Common myeloid progenitor, CD34-positive (primary cell): ENCODE data around the gene NUDT2. TPM values are rescaled to one million over a fixed set of nuclear protein-coding genes. Genes with fewer than 3 reads are reported as not detected.
"Not testable (repeated sequence)": the region's sequence is repeated elsewhere in the genome, so short reads cannot be mapped to it uniquely, and the experiment has no call there.

ENCODE experiments used
- CTCF ChIA-PET: fragments of 350-600 bp; sonication (Branson Sonifier 250); formaldehyde crosslinking; loops from one replicate; lab custom pipeline; 2021; ENCODE audit warnings: antibody characterized with exemption; lab: Charles Lee
- POLR2A ChIA-PET: fragments of 350-600 bp; sonication (Branson Sonifier 250); formaldehyde crosslinking; loops from one replicate; lab custom pipeline; 2021; ENCODE audit warnings: antibody characterized with exemption; lab: Charles Lee
- DNase-seq, 3 donors: peaks; one replicate each; pipeline versions ENCODE4 v3.0.0 to v3.0.0-alpha.2; 2013
- H3K27ac ChIP-seq, 2 experiments: 1 replicate in 1 of 2; 2 replicates in 1 of 2; pipeline ENCODE4 v1.7.0; 2013; ENCODE audit warnings: inconsistent platforms in 2 of 2, low read length in 2 of 2, mild to moderate bottlenecking in 2 of 2, low read depth in 1 of 2, moderate library complexity in 1 of 2; ENCODE audit not compliant: severe bottlenecking in 2 of 2, insufficient read depth in 1 of 2, poor library complexity in 1 of 2
- H3K27me3 ChIP-seq, 5 experiments: replicated peaks in 2 of 5; 1 replicate in 3 of 5; 2 replicates in 2 of 5; pipeline versions ENCODE4 v1.6.1 to v1.7.0; 2013; ENCODE audit warnings: low read length in 4 of 5, mild to moderate bottlenecking in 2 of 5, moderate library complexity in 2 of 5, inconsistent platforms in 1 of 5; ENCODE audit not compliant: insufficient read depth in 5 of 5, control insufficient read depth in 4 of 5
- H3K36me3 ChIP-seq, 4 experiments: 1 replicate in 2 of 4; 2 replicates in 2 of 4; pipeline versions ENCODE4 v1.6.1 to v1.7.0; 2013; ENCODE audit warnings: low read length in 3 of 4, control low read depth in 1 of 4, mild to moderate bottlenecking in 1 of 4; ENCODE audit not compliant: control insufficient read depth in 4 of 4, insufficient read depth in 4 of 4
- H3K4me1 ChIP-seq, 4 experiments: 1 replicate in 3 of 4; 2 replicates in 1 of 4; pipeline versions ENCODE4 v1.6.1 to v1.7.1; 2013; ENCODE audit warnings: low read length in 3 of 4, mild to moderate bottlenecking in 3 of 4, control low read depth in 1 of 4, inconsistent platforms in 1 of 4, moderate library complexity in 1 of 4; ENCODE audit not compliant: control insufficient read depth in 4 of 4, insufficient read depth in 4 of 4; ENCODE audit errors: control extremely low read depth in 1 of 4
- H3K4me3 ChIP-seq, 7 experiments: 1 replicate in 4 of 7; 2 replicates in 3 of 7; pipeline versions ENCODE4 v1.5.1 to v1.7.0; 2013; ENCODE audit warnings: mild to moderate bottlenecking in 7 of 7, low read length in 6 of 7, moderate library complexity in 6 of 7, inconsistent platforms in 2 of 7, low read depth in 2 of 7, control low read depth in 1 of 7; ENCODE audit not compliant: insufficient read depth in 4 of 7, control insufficient read depth in 1 of 7; ENCODE audit errors: extremely low read depth in 1 of 7
- H3K9me3 ChIP-seq, 5 experiments: 1 replicate in 4 of 5; 2 replicates in 1 of 5; pipeline versions ENCODE4 v1.6.1 to v1.7.1; 2013; ENCODE audit warnings: low read length in 4 of 5, mild to moderate bottlenecking in 2 of 5, inconsistent platforms in 1 of 5, low read depth in 1 of 5, moderate library complexity in 1 of 5; ENCODE audit not compliant: control insufficient read depth in 4 of 5, insufficient read depth in 2 of 5; ENCODE audit errors: control extremely low read depth in 1 of 5
- WGBS: methylation state at CpG from one replicate; pipeline ENCODE4 v1.1.5; 2013; ENCODE audit not compliant: insufficient coverage; 5-methylcytosine and 5-hydroxymethylcytosine counted together
- polyA plus RNA-seq: library from polyadenylated mRNA; unstranded; fragments of 120-200 nt; gene quantifications from one replicate; pipeline ENCODE4 v1.2.1, GENCODE V29; 2013

NUDT2 gene
- 30.8 TPM for polyA plus RNA-seq

DNA sequence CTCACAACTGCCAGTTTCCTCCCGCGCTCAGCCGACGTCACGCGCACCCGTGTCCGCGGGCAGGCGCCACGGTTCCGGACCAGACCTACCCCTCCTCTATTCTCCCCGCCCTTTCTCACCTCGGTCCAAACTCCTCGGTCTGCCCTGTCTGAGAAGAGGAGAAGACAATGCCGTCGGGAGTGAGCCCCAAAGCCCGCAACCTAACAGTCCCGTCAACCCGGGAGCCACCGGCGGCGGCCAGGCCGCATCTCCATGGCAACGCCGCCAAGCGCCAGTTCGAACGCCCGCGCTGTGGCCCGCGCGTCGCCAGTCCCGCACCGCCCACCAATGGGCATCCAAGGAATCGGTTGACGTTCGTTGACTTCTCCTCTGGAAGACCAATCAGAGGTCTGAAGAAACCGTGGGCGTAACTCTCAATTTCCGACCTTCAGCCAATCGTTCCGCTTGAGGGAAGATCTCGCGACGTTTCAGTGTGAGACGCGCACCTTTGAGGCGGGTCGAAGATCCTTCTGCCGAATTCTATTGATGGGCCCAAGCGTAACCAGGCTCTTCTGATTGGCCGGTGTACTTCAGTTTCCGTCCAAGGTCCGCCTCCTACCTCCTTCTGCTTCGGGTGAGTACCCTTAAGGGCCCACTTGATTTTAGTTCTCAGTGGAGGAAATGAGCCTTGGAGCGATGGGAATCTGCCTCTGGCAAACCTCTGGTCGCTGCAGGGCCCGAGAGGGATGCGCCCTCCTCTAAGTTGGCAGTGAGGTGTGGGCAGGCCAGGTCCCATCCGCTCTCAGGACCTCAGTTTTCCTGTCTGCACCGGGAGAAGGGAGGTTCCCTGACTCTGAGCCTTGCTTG lies at the start of gene NUDT2, which contains the start of gene KIF24:
Gene NUDT2 (plus strand): TSS at position 583 of the 846 bp plus-strand sequence. CDS start 9,471 bp downstream, outside the sequence.
Gene KIF24 (minus strand): TSS at position 282 of the 846 bp plus-strand sequence. CDS start 17,922 bp downstream, outside the sequence.
- H3K4me1 ChIP-seq: peaks cover 5 to 29% (median 19%) of the 10 kb centered on the region in 4 experiments
- H3K27me3 ChIP-seq: no peaks in the 10 kb centered on the region
- H3K27ac ChIP-seq: peak within 1 kb of the TSS; percentile 90 to 97
- peak; percentile 100 for DNase-seq
- no peaks in the 10 kb centered on the region for H3K9me3 ChIP-seq
- no peaks in the 10 kb centered on the region for H3K36me3 ChIP-seq
- WGBS: 0% methylated on average over 57 of the region's 64 CpGs
- ChIA-PET POLR2A (no interaction called here), CTCF (interaction anchor here (1.1 to 1.5 kb wide), 2 partner anchors 29 to 51 kb away, joined by 3 to 5 read pairs; no protein-coding TSS in a partner anchor)
- peak within 1 kb of the TSS; percentile 71 to 99 (median 89) for H3K4me3 ChIP-seq

DNA sequence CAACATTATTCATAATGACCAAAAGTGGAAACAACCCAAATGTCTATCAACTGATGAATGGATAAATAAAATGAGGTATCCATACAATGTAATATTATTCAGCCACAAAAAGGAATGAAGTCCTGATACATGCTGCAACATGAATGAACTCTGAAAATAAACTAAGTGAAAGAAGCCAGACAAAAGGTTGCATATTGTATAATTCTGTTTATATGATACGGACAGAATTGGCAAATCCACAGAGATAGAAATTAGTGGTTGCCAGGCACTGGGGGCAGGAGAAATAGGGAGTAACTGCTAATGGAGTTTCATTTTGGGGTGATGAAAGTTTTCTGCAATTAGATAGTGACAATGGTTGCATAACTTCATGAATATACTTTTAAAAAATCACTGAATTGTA lies 47.3 kb upstream of the NUDT2 start:
- no peaks in the 10 kb centered on the region for H3K4me1 ChIP-seq
- no peak overlapping the region for H3K27ac ChIP-seq
- no peak overlapping the region for H3K4me3 ChIP-seq
- no peak for DNase-seq
- no peaks in the 10 kb centered on the region for H3K9me3 ChIP-seq
- H3K27me3 ChIP-seq: no peaks in the 10 kb centered on the region
- WGBS: 92% methylated on average over 1 of the region's 1 CpG
- POLR2A ChIA-PET: no interaction called here
- H3K36me3 ChIP-seq: peaks cover 0 to 27% (median 3%) of the 10 kb centered on the region in 4 experiments
- CTCF ChIA-PET: no interaction called here

DNA sequence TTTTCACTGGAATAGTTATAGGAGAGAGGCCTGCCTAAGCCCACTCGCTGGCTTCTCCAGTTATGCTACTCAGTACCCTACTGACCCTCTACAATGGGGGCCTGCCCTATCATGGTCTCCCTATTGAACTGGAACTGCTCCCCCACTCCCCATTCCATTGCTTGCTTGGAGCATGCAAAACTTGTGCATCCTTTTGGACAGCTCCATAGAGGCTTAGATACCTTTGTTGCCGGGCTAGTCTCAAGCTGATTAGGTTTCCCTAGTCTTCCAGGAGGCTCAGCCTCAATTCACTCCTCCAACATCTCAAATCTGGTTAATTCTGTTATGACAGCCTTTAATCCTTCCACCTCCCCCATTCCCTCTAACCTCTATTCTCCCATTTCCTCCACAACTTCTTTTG lies 40.2 kb upstream of the NUDT2 start:
- ChIA-PET CTCF (interaction anchor here (1.0 kb wide), 1 partner anchor 65 kb away, joined by 3 read pairs; no protein-coding TSS in a partner anchor), POLR2A (no interaction called here)
- Histone ChIP-seq H3K9me3 (no peaks in the 10 kb centered on the region), H3K4me3 (no peak overlapping the region), H3K4me1 (peaks cover 0 to 9% (median 0%) of the 10 kb centered on the region in 4 experiments), H3K27me3 (no peaks in the 10 kb centered on the region), H3K36me3 (peaks cover 0 to 15% (median 2%) of the 10 kb centered on the region in 4 experiments), H3K27ac (no peak overlapping the region)
- no peak for DNase-seq
- WGBS: 100% methylated on average over 2 of the region's 2 CpGs

DNA sequence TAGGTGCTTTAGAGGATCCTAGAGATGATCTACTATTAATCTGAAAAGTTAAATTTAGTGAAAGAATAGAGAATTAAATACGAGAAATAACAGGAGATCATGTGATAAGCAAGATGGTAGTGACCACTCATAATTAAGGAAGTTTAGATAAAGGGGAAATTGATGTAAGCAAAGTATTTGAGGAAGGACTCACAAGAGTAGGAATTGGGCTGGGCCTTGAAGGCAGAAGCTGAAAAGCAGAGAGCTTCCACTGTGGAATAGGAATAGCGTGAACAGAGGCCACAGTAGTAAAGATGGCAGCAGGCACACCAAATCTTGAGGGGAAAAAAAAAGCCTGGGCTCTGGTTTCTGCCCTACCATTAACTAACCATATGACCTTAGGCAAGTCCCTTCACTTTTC lies 38.3 kb upstream of the NUDT2 start:
- POLR2A ChIA-PET: no interaction called here
- Histone ChIP-seq H3K4me3 (no peak overlapping the region), H3K27me3 (no peaks in the 10 kb centered on the region), H3K36me3 (peaks cover 0 to 15% (median 2%) of the 10 kb centered on the region in 4 experiments), H3K4me1 (peaks cover 0 to 9% (median 0%) of the 10 kb centered on the region in 4 experiments), H3K27ac (no peak overlapping the region), H3K9me3 (no peaks in the 10 kb centered on the region)
- CTCF ChIA-PET: no interaction called here
- DNase-seq: peak in 2 of 3 donors; percentile 1
- 82% methylated on average over 2 of the region's 2 CpGs for WGBS

DNA sequence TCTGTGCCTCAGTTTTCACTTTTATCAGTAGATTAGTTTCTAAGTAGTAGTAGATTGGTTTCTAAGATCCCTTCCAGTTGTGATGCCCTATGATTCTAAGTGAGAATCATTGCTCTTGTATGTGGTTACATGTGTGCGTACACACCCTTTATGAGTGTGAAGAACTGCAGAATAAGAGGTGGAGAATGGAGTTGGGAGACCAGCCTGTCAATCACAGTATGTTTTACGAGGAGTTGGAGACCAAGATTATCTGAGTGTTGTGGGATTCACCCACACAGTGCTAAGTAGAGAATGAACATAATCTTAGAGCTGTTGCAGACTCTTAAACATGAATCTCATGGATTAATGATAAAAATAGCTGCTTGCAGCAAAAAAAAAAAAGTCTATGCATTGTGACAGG lies 37.9 kb upstream of the NUDT2 start:
- Histone ChIP-seq H3K27ac (no peak overlapping the region), H3K4me3 (no peak overlapping the region), H3K27me3 (no peaks in the 10 kb centered on the region), H3K9me3 (no peaks in the 10 kb centered on the region), H3K36me3 (peaks cover 0 to 12% (median 2%) of the 10 kb centered on the region in 4 experiments), H3K4me1 (peaks cover 0 to 9% (median 0%) of the 10 kb centered on the region in 4 experiments)
- no peak for DNase-seq
- ChIA-PET CTCF (interaction anchor here (0.7 kb wide), 1 partner anchor 40 kb away, joined by 3 read pairs; no protein-coding TSS in a partner anchor), POLR2A (no interaction called here)
- 94% methylated on average over 2 of the region's 2 CpGs for WGBS

DNA sequence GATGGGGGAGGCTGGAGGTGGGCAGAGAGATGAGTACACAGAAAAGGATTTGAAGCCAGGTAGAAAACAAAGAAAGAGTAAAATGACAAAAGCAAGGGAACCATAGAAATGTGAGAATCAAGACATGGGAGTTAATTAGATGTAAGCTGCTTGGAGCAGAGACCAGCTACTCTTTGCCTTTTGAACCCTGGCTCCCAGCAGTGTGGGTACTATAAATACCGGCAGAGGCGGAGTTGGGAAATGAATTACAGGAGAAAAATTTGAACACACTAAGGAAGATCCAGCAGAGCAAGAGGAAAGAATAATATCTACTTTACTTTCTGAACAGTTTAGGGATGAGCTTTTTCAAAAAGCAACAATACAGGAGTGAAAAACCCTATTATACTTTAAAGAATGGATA lies 36.8 kb upstream of the NUDT2 start:
- peaks cover 0 to 7% (median 0%) of the 10 kb centered on the region in 4 experiments for H3K36me3 ChIP-seq
- POLR2A ChIA-PET: no interaction called here
- 50% methylated on average over 2 of the region's 2 CpGs for WGBS

DNA sequence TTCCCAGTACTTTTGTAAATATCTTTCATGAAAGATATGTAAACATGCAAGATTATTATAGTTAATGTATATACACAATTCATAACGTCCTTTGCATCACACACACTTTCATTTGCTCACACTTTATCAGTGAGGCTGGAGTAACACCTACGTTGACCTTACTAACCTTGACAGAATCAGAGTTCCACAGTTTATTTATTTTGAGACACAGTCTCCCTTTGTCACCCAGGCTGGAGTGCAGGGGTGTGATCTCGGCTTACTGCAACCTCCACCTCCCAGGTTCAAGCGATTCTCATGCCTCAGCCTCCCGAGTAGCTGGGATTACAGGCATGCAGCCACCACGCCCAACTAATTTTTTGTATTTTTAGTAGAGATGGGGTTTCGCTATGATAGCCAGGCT lies 28.3 kb upstream of the NUDT2 start:
- POLR2A ChIA-PET, H3K4me3 ChIP-seq, H3K27me3 ChIP-seq, H3K9me3 ChIP-seq, H3K4me1 ChIP-seq, H3K36me3 ChIP-seq, H3K27ac ChIP-seq, CTCF ChIA-PET, DNase-seq: not testable (repeated sequence)
- 95% methylated on average over 4 of the region's 7 CpGs for WGBS

More for the DNA sequence above, 36.8 kb upstream of the NUDT2 start:
- CTCF ChIA-PET: no interaction called here
- no peak for DNase-seq
- no peaks in the 10 kb centered on the region for H3K27me3 ChIP-seq
- H3K27ac ChIP-seq: no peak overlapping the region
- no peaks in the 10 kb centered on the region for H3K9me3 ChIP-seq
- no peak overlapping the region for H3K4me3 ChIP-seq
- H3K4me1 ChIP-seq: peaks cover 0 to 9% (median 0%) of the 10 kb centered on the region in 4 experiments
